Limb (tissue), 2 donors: ENCODE results near the gene SMG6.
A peak's percentile ranks its signal among the peaks of the same experiment; 100 is the strongest.
"Not testable (repeated sequence)": the region's sequence is repeated elsewhere in the genome, so short reads cannot be mapped to it uniquely, and the experiment has no call there.

Source experiments
- DNase-seq, 2 donors: peaks; one replicate each; pipeline ENCODE4 v3.0.0-alpha.2; 2016; ENCODE audit errors: extremely low spot score in 2 of 2

Gene SMG6

GRCh38 chr17:2304931-2305330 is 1.3 kb upstream of the SMG6 start:
- no peak for DNase-seq

DNA sequence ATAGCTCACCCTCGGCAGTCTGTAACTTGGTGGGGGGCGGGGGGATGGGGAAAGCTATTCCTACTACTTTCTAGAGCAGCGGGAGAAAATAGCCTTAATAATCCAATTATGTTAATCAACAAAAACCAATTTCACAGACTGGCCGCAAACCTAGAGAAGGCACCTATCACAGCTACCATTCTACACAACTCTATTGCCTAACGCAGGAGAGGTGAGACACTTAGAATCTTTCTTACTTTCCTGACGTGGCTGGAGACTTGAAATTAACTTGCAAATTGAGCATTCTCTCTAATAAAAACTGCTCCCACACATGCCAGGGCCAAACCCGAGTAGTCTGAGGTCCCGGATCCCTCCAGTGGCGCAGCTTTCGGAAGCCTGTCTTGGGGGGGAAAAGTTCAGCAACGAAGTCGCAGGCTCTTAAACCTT is 794 bp downstream of the SMG6 start:
- no peak for DNase-seq

DNA sequence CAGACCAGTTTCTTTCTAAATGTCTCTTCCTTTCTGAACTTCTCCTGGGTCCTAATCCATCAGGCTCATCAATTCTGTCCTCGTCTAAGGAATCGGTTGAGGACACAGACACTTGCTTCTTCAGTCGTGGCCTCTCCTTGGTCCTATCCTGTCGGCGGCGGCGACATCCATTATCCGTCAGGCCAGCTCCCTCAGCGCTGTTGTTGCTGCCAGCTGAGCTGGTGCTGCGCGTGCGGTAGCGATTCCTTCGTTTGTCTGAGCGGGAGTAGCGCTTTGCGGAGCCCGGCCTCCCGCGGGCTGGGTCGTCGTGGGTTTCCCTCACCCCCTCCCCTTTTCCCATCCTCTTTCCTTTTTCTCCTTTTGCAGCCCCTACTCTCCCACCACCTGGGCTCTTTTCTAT is 3.8 kb downstream of the SMG6 start:
- no peak for DNase-seq

GRCh38 chr17:2299136-2299535 is 4.4 kb downstream of the SMG6 start:
- no peak for DNase-seq

DNA sequence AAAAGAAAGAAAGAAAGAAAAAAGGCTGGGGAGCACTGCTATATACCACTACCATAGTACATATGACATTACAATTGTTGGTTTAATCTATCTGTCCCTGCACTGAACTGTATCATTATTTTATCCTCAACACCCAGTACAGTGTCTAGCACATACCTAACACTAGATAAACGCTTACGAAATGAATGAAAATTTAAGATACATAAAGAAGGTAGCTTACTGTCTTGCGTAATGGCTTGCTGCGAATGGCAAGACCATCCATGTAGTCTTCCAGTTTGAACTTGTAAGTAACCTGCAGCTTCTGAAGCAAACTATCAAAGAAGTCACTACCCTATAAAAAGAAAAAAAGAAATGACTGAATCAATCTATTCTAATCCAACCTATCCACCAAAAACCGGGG is 6.6 kb downstream of the SMG6 start:
- DNase-seq = no peak

DNA sequence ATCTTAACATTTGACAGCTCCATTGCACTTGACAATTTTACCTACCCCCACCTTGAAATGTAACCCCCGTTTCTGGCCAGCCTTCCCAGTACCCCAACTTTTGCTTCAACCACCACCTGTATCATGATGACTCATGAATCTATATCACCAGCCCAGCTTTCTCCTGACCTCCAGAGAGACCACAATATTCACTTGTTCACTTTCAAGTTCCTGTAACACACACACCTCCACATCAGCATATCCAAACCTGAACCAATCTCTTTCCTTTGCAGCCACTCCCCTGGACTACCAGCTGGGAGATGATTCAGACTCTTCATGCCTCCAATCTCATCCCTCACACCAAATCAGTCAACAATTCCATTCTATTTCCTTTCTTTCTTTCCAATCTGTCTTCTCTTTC is 8.0 kb downstream of the SMG6 start:
- DNase-seq = no peak

- DNase-seq = no peak
Measured at GRCh38 chr17:2292100-2292499, 11.5 kb downstream of the SMG6 start.

DNA sequence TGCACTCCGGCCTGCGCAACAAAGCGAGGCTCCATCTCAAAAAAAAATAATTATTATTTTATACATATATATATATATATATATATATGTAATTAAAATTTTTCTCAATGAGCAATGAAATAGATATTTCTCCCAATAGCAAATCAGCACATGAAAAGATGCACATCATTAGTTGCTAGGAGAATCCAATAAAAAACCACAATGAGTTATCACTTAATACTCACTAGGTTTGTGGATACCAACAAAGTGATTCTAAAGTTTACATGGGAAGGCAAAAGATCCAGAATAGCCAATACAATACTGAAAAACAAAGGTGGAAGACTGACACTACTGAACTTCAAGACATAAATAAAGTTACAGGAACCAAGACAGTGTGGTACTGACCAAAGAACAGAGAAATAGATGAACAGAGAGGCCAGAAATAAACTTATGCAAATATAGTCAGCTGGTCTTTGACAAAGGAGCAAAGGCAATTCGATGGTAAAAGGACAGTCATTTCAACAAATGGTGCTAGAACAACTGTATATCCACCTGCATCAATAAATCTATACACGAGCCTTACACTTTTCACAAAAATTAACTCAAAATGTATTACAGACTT is 13.6 kb downstream of the SMG6 start:
- no peak for DNase-seq

DNA sequence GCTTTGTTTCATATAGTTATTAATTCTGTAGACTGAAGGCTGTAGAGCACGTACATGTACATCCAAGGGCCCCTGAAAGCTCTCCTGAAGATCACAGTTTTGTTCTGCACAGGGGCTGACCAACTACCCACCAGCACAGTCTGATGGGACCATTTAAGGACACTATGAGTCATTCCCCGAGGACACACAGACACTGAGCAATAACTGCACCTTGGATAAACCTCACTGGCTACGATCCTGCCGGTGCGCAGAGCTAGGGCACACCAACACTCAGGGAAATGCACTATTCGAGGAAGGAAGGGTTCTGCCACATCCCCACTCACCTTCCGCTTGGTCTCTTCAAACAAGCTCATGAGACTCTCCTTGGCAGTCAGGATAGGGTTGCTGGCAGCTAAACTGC is 20.3 kb downstream of the SMG6 start:
- no peak for DNase-seq

DNA sequence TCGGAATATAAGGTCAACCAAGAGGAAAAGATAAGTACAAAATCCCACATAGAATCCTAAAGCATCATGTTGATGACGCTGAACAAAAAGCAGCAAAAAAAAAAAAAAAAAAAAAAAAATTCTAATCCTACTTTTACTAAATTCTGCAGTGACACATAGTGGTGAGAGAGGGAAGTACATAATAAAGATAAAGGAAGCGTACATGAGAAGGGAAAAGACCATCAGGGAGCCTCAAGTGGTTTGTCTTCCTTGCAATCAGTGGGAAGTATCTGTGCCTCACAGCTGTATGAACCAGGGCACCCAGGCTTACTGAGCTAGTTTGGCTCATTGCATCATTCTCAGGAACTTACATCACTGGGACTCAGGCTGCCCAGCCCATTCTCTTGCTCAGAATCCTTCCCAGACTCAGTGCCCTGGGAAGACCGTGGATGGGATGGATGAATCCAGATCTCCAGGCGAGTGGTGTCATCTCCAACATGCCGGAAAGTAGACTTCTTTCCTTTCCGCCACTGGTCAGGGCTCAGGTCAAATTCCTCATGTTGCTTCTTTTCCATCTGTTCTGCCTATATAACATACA is 21.2 kb downstream of the SMG6 start:
- peak in 1 of 2 donors; percentile 74 for DNase-seq

GRCh38 chr17:2279707-2280106 is 23.9 kb downstream of the SMG6 start:
- DNase-seq = no peak

GRCh38 chr17:2277429-2278170 is 26.0 kb downstream of the SMG6 start:
- no peak for DNase-seq

DNA sequence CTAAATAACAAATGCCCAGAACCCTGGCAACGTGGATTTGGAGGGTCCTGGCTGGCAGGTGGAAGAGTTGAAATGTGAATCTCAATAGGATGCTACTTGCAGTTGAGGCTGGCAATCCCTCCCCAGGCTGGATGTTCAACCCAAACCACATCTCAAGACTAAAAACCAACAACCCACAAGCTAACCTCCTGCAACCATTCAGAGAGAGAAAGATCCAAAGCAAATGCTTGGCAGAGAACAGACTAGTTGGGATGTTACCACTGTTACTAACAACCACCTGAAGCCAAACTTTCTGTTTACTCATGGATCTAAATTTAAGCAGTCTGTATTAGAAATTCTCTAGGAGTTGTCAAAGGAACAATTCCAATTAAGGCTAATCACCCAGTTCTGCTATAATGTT is 27.9 kb downstream of the SMG6 start:
- DNase-seq = no peak

- DNase-seq = no peak
Measured at GRCh38 chr17:2274414-2274813, 29.2 kb downstream of the SMG6 start.

DNA sequence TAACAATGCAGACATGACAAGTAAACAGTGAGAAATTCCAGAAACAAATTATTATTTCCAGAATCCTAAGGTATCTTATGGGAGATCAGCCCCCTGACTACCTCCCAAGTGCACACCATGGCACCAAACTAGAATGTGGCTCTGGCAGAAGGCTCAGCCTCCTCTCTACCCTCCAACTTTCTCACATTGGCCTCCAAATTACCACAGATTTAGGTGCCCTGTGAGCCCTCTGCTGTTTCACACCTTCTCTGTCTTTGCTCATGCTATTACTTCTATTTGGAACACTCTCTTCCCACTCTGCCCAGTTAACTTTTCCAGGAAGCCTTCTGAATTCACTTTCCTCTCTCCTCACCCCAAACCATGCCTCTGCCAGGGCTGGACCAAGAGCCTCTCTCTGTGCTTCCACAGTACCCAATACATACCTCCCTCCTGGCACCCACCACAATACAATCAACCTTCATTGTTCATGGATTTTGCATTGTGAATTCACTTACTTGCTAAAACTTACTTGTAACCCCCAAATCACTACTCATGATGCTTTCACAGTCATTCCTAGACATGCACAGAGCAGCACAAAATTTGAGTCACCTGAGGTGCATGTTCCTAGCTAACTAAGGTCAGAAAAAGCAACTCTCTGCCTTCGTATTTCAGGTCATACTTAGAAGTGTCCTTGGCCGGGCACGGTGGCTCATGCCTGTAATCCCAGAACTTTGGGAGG is 31.4 kb downstream of the SMG6 start:
- no peak for DNase-seq

GRCh38 chr17:2267354-2267753 is 36.2 kb downstream of the SMG6 start:
- no peak for DNase-seq

GRCh38 chr17:2266865-2267228 is 36.7 kb downstream of the SMG6 start:
- no peak for DNase-seq

- no peak for DNase-seq
Measured at GRCh38 chr17:2266045-2266864, 37.3 kb downstream of the SMG6 start.

DNA sequence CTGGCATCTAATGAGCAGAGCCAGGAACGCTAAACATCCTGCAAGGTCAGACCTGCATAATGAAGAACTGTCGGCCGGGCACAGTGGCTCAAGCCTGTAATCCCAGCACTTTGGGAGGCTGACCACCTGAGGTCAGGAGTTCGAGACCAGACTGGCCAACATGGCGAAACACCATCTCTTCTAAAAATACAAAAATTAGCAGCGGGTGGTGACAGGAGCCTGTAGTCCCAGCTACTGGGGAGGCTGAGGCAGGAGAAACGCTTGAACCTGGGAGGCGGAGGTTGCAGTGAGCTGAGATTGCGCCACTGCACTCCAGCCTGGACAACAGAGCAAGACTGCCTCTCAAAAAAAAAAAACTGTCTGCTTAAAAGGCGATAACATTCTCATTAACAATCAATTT is 38.4 kb downstream of the SMG6 start:
- not testable (repeated sequence) for DNase-seq

DNA sequence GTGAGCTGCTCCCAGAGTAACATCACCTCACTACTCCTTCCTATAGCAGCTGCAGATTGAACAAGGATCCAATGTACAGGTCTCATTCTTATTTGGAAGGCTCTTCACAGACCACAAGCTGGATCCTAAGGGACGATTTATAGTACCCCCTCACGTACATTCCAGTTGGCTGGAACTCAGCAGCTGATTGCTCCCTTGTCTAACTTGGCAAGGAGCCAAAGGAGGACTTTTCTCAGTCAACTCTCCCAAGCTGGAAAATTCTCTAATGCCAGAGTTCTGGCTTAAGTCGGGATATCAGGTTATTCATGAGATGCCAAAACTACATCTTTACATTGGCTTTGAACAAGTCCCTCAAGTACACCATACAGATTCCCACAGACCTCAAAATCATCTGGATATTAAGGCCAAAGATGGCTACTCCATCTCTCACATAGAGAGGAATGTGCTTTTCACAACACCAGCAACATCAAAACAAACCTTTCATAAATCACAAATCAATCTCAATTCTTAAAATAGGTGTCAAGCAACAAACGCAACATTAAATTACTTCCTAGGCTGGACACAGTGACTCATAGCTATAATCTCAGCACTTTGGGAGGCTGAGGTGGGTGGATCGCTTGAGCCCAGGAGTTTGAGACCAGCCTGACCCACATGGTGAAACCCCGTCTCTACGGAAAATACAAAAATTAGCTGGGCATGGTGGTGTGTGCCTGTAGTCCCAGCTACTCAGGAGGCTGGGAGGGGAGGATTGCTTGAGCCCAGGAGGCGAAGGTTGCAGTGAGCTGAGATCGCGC is 39.3 kb downstream of the SMG6 start:
- peak; percentile 56 to 78 for DNase-seq
